Activated CD8-positive, alpha-beta memory T cell treated with anti-CD3 and anti-CD28 coated beads, Interleukin-2, amount 50 U/mL, for 1 hour (primary cell): Measurements from ENCODE around the gene MCTP1.
"Not testable (repeated sequence)": the region's sequence is repeated elsewhere in the genome, so short reads cannot be mapped to it uniquely, and the experiment has no call there.

Source experiments
- DNase-seq: peaks from one replicate; pipeline ENCODE4 v3.0.0-alpha.2; 2020; ENCODE audit errors: extremely low read depth

The MCTP1 gene

DNA sequence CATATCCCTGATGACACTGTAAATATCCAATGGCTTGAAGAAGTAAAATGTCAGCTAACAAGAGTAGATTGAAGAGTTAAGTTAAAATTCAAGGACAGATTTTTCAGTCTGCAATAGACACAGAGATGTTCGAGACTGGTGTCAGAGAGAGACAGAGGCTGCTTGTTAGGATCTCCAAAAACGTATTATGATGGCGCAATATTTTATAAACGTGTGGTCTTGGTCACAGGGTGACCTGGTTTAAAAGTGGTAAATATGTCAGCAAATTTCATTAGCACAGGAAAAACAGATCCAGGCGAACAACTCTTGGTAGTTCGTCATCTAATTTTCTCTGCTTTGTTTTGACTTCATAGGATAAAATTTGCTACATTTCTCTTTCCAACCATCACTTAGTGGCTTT lies 317.4 kb downstream of the MCTP1 start:
- DNase-seq = no peak

DNA sequence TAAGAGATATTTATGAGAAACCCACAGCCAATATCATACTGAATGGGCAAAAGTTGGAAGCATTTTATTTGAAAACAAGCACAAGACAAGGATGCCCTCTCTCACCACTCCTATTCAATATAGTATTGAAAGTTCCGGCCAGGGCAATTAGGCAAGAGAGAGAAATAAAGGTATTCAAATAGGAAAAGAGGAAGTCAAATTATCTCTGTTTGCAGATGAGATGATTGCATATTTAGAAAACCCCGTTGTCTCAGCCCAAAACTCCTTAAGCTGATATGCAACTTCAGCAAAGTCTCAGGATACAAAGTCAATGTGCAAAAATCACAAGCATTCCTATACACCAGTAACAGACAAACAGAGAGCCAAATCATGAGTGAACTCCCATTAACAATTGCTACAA lies 325.6 kb downstream of the MCTP1 start:
- DNase-seq = not testable (repeated sequence)

DNA sequence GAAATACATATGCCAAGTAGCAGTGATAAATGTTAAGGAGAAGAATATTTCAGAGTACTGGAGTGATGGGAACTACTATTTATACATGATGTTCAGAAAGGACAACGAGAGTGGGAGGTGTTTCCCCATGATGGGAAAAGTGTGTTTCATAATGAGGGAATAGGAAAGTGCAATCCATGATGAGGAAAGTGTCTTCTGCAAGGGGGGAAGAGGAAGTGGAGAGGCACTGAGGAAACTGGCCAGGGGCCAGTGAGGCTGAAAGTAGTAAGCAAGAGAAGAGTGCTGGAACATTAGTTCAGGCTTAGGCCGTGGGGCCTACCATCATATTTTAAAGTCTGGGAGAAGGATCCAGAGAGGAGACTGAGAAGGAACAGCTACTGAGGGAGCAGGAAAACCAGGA lies 339.2 kb downstream of the MCTP1 start:
- DNase-seq = no peak

DNA sequence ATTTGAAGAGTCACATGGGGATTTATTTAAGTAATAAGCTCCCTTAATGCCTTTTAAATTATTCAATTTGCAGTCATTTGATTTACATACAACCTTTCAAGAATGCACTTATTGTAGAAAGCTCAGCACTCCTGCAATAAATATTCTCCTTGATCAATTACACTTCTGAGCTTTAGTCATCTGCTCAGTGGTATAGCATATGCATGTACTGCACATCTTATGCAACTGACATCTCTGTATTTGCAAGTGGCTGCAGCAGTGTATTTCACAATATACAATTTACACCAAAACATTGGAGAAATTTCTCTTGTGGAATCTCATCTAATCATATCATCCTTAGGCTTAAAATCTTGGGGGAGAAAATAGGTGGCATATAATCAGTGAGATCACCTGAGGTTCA lies 340.7 kb downstream of the MCTP1 start:
- DNase-seq = no peak

DNA sequence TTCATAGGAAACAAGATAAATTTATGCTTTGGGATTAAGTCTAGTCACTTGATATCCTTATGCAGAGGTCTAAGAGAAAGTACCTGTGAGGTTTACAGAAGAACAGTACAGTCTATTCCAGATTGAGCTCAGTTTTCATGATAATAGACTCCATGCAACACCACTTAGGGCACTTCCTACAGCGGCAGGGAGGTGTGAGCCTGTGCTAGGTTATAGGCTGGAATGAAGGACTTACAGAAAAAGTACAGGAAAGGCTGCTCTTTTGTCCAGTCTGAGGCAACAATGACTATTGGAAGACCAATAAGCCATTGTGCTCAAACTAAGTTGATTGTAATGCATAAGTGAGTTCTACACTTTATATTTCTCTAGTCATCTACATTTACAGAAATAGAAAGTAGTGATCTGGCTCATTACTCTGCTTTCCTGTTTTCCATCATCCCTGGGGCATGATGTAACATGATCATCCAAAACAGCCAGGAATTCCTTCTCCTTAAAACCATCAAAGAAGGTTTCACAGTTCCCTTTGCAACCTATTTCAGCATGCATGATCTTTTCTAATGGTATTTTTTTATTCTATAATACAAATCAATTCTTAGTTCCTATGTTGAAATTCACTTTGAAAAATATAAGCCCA lies 343.7 kb downstream of the MCTP1 start:
- no peak for DNase-seq

DNA sequence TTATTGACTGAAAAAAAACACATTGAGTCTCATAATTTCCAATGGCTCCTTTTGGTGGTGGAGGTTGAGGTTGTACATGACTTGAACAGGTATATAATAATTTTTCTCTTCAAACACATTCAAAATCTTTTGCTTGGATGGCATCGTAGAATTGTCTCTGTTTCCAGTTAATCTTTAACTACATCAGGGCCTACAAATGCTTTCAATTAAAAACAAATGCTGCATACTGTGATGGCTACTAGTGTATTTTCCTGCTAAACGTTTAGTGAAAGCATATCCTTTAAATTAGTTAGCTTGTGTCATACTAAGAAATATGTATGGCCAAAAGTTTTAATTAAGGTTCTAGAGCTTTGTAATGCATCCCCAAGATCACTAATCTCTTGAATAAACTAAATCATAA lies 352.6 kb downstream of the MCTP1 start:
- DNase-seq = no peak

DNA sequence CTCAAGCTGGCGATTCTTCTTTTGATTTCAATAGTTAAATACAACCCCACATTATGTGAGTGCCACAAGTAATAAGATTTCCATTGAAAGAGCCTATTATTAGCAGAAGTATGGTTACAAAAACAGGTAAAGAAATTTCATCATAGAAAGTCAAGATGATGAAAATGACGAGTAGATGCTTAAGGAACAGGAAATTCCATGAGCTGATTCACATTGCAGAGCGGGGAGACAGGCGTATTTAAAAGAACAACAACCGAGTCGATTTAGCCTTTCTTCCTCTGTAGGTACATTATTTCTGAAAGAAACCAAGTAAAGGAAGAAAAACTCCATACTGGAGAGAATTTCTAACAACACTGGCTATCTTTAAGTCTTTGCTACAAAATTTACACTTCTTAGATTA lies 356.0 kb downstream of the MCTP1 start:
- DNase-seq = no peak

DNA sequence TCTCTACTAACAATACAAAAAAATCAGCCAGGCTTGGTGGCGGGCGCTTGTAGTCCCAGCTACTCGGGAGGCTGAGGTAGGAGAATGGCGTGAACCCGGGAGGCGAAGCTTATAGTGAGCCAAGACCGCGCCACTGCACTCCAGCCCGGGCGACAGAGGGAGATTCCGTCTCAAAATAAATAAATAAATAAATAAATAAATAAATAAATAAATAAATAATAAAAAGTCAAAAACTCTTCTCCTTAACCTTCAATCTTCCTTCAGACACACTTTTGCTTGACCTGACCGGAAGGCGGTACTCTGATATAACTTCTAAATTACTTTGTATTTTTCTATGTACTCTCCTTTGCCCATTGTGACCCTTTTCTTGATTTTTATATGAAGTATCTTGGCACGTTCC lies 364.3 kb downstream of the MCTP1 start:
- no peak for DNase-seq

DNA sequence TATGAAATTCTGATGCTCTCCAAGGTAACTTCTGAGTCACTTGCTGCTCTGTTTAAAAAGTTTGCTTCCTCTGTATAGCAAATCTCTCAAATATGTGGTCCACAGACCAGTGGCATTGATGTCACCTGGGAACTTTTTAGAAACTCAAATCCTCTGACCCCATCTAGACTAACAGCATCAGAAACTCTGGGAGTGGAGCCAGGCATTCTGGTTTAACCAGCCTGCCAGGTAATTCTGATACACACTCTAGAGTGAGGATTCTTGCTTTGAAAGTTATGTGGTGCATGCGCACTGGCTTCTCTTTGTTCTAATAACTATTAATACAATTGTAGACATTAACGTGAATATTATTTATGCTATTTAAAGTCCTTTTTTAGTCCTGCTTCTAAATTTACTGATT lies 368.3 kb downstream of the MCTP1 start:
- no peak for DNase-seq

DNA sequence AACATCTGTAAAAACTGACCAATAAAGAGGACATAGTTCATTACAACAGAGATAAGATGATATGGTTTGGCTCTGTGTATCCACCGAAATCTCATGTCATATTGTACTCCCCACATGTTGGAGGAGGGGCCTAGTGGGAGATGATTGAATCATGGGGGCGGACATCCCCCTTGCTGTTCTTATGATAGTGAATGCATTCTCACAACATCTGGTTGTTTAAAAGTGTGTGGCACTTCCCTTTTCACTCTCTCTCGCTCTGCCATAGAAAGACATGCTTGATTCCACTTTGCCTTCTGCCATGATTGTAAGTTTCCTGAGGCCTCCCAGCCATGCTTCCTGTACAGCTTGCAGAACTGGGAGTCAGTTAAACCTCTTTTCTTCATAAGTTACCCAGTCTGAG lies 373.6 kb downstream of the MCTP1 start:
- no peak for DNase-seq

DNA sequence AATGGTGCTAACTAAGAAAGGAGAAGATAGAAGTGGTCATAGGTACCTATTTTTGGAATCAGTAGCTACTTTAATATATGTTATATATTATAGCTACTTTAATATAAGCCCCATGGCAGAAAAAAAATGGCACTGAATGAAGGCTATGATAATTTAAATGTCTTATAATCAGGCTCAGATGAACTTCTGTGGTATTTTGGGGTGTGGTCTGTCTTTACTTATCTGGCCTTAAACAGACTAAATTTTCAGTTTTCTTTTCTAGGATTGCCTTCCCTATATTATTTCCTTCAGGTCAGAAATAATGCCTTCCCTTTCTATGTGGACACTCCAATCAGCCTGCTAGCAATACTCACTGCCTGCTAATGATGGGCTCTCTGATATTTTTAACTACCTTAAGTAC lies 374.2 kb downstream of the MCTP1 start:
- no peak for DNase-seq

DNA sequence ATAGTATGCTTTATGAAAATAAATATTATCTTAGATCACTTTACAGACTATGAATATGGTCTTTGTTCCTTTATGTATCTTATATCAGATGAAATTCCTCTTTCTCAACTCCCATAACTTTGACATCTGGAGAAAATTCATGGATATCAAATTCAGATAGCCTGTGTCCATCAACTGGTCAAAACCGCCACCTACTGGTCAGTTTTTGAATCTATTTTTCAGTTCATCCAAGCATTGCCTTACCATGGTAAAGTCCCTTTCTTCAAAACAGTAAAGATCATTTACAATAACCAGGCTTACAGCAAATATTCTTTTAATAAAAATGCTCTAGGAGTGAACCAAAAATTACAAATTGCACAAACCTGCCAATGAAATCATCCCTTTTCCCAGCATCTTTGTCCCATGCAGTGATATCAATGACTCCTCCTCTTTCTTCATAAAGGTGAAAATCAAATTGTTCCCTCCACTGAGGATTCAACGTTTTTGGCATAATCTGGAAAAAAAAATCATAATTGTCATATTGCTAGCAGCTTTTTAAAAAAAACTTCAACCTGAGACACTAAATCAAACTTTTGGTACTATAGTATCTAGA lies 375.9 kb downstream of the MCTP1 start:
- DNase-seq = no peak

DNA sequence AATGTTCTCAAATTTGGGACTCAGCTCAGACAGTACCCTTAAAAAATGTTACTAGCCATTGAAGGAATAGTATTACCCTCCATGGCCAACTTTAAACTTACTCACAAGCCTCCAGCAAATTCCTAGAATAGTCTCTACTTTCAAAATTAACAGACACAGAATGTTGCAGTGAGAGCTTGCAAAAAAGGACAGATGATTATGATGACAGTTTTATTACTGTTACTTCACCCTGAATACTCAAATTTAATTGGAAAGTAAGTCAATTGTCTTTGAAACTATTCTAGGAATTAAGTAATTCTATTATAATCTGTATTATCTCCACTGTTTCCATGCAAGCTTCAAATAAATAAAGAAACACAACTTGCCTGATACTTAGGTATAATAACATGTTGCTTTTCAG lies 378.1 kb downstream of the MCTP1 start:
- no peak for DNase-seq

DNA sequence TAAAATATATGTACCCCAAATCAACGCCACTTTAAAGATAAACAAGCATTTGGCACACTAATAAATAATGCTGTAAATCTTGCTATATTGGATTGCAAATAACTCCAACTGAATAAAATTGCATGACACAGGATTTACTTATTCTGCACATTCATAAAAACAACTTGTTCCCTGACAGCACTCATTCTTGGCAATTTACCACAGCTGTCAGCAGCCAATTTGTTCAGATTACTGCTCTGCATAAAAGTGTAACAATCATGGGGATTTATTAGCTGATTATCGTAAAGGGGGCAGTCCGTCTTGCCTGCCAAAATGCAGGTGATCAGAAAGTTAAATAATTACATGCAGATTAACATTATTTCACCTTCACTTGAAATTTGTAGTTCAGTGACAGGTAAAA lies 381.2 kb downstream of the MCTP1 start:
- DNase-seq = no peak

DNA sequence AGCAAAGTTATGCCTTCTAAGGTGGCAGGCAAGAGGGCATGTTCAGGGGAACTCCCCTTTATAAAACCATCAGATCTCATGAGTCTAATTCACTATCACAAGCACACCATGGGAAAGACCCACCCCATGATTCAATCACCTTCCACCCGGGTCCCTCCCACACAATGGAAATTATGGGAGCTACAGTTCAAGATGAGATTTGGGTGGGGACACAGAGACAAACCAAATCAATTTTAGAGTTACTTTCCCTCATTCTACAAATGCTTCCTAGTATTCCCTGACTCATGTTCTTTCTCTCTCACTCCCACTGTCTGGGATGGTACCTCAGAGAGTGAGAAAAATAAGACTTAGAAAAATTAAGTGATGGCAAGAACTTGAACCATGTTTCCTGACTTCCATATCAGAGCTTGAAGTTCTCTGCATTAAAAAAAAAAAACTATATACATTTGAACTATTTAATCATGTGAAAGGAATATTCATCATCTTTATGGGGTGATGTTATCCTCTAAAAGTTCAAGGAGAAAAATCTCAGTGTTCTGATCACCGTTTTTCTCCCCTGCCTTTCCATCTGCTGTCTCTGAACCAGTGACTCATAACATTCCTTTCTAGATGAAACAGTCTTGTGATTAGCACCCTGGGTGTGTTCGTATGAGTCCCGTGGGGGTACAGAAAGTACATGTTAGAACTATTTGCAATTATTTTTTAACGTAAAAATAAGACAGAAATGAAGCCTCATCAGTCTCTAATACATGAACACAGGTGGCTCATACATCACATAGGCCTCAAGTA lies 383.5 kb downstream of the MCTP1 start:
- DNase-seq = no peak

DNA sequence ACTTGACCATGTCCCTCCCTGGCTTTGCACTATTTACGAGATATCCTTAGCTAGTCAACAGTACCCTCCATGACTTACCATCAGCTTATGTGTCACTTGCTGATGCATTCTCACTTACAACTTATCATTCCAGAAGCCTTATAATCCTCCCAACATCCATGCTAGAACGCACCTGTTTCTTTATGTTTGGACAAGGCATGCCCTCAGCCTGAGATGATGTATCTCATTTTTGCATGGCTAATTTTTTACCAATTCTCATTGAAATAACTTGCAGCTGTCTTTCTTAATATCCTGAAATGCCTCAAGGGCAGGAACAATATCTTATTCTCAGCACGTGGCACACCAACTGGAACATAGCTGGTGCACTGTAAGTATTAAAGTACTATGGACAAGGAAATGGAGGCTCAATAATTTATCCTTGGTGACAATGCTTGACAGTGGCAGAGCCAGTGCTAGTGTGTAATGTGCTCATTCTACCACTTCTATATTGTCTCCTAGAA lies 384.8 kb downstream of the MCTP1 start:
- no peak for DNase-seq

DNA sequence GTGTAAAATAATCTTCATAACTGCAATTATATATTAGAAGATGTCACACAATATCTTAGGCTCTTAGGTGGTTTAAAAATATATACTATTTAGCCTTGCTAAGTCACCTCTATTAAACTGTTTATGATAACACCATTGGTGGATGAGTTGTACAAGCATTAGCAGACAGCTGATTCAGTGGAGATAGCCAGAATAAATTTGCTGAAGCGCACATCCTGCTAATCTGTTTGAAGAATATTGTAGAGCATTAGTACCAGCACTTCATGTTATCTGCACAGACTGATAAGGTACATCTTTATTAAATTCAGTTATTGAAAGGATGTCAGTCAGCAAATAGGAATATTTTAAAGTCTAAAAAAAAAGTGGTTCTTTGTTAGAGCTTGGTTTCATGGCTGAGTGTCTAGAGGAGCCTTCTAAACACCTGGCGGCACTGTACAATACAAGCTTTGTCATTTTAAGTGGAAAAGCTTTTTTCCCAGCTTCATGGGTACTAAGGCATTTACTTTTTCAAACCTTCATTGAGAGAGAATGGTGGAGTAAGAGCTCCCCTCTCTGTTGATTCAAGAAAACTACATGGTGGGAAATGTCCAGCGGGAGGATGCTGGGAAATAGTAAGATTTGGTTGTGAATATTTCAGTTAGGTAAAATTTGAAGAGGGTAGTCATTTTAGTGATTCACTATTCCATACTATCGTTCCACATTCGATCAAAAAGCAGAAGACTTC lies 391.3 kb downstream of the MCTP1 start:
- no peak for DNase-seq

DNA sequence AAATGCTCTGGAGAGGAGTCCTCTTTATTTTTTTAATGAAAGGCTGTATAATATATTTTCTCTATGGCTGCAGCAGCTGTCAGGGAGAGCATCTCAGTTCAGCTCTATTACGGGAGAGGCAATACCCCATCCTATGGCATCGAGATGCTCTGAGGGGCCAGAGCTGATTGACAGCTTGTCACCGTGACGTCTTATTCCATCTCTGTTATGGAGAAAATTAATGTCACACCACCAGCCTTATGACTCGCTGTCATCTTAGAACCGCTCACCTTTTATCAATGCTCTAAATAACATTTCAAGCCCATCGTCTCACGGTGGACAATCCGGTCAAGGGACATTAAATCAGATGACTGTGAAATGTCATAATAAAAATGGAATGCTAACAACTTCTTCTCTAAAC lies 392.9 kb downstream of the MCTP1 start:
- DNase-seq = no peak

DNA sequence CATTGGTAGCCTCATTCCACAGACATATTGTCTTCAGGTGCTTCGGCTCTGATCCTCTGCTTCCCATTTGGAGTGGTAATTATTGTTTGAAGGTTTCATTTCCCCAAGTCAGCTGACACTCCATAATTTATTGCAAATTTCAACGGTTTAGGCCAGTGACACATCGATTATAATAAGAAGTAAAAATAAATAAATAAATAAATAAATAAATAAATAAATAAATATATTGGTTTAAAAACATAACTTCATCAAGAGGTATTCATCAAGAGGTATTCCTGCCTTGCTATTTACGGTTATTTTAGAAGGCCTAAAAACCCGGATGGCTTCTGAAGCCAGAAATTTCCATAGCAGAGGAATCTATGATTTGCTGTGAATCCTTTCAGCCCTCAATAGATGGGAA lies 393.3 kb downstream of the MCTP1 start:
- DNase-seq = no peak

DNA sequence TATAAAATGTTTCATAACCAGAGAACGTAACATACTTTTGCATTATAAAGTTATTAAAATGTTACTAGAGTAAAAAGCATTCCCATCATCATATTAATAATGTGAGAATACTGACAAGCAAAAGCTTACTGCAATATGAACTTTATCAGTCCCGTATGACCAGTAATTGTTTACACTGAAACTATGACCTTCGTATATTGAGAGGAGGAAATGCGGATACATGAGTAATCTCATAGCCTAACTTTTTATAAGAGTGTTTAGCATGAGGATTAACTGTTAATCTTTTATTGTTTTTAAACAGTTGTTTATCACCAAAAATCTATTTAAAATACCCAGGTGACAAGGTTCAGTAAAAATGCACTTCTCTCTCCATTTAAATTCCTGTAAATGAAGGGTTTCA lies 394.0 kb downstream of the MCTP1 start:
- DNase-seq = no peak

DNA sequence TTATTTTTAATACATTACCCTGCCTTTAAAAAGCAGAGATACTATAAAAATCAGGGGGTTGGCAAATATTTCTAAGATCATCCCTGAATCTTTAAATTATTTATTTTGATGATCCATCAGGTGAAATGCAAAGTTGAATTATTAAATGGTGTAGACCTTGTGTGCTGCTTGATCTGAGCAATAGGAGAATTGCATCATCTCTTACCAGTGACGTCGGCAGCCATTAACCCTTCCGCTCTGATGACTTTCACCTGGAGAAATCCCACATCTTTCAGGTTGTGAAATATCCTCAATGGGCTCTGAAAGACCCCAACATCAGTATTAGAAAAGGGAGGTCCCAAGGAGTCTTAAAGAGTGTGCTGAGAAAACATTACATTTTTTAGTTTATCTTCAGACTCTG lies 396.2 kb downstream of the MCTP1 start:
- no peak for DNase-seq

DNA sequence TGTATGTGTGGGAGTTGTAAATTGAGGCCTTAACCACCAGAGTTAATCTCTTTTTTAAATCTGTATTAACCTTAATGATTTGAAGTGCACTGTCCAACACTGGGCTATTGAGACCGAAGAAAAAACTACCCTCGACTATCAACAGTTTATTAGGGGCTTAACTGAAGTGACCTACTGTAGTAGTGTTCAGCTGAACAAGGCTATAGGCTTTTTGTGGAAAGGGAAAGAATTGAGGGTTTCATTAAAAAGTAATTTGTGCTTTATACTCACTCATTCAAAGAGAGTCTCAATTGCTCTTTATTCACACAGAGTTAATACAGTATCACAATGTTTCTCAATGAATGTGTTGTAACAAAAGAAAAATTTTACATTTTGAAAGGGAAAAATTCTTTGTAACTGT lies 399.0 kb downstream of the MCTP1 start:
- no peak for DNase-seq

DNA sequence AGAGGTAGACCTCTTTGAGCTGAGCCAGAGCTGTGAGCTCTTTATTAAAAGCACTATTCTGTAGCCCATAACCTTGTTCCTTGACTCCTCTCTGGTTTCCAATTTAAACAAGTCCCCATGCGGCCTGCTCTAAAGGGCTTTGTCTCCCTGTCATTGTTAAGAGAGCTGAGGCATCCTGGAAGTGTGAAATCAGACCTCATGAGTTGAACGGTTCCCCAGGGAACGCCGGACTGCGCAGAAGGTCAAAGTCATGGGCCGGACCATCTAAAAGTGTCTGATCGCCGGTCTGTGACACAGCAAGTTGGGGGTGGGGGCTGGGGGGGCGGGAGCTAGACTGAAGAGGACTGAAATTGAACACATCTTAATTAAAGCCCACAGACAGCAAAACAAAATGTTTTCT lies 400.6 kb downstream of the MCTP1 start:
- no peak for DNase-seq
